ENCODE measurements around the gene ANKRD11.

DNA sequence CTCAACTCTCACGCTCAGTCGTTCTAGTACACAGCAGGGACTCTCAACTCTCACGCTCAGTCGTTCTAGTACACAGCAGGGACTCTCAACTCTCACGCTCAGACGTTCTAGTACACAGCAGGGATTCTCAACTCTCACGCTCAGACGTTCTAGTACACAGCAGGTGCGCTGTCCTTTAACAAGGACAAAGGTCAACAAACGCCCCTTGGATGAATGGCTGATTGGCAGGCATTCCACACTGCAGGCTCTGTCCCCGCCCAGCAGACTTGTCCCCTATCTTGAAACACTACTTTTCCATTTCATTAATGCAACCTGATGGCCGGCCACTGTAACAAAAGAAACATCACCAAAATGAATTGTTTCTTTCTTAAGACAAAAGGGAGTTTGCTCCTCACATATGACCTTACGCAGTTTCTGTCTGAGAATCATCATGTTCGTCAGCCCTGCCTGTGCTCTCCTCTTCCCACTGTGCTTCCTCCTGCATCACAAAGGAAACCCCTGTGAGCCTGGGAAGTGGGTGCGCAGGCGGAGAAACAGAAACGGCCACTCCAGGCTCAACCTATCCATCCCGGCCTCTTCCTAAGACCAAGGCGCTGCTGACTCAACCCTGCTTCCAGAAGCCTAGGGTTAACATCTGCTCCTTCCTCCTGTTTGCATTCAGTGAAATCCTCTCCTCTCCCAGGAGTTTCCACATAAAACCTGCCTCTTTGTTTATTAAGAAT is 59.8 kb downstream of the ANKRD11 start:
- TF ChIP-seq POLR2A (IDR thresholded peaks at IDR 0.05; ENCODE audit: low read depth, low read length) (no peak), POLR2AphosphoS5 (IDR thresholded peaks at IDR 0.05; ENCODE audit: insufficient read depth, low read depth, low read length) (no peak), CTCF (IDR thresholded peaks at IDR 0.05; ENCODE audit: extremely low read depth in 1 of 2, insufficient read depth in 1 of 2, low read depth in 1 of 2, low read length in 2 of 2) (no peak)
